Type B pancreatic cell (in vitro differentiated cells): ENCODE measurements around the gene GPX2. TPM values are rescaled to one million over a fixed set of nuclear protein-coding genes. Genes with fewer than 3 reads are reported as not detected.

ENCODE experiments used
- DNase-seq: peaks from one replicate; pipeline ENCODE4 v3.0.0; 2021; ENCODE audit warnings: mixed read lengths; ENCODE audit not compliant: unreplicated experiment; ENCODE audit errors: extremely low spot score
- H3K27ac Mint-ChIP-seq: 2 replicates; pipeline ENCODE4 v1.8.0; 2021; ENCODE audit warnings: mild to moderate bottlenecking, mixed read lengths
- H3K27me3 Mint-ChIP-seq: 2 replicates; pipeline ENCODE4 v1.8.0; 2021; ENCODE audit warnings: mixed read lengths
- H3K36me3 Mint-ChIP-seq: 2 replicates; pipeline ENCODE4 v1.8.0; 2021; ENCODE audit warnings: mixed read lengths
- H3K4me1 Mint-ChIP-seq: one replicate; pipeline ENCODE4 v1.8.0; 2021; ENCODE audit warnings: mixed read lengths; ENCODE audit not compliant: unreplicated experiment
- H3K4me3 Mint-ChIP-seq: 2 replicates; pipeline ENCODE4 v1.8.0; 2021; ENCODE audit warnings: mild to moderate bottlenecking, mixed read lengths
- H3K9me3 Mint-ChIP-seq: 2 replicates; pipeline ENCODE4 v1.8.0; 2021; ENCODE audit warnings: mixed read lengths
- total RNA-seq: library from RNA; stranded (reverse); gene quantifications from 2 replicates; pipeline ENCODE4 v1.2.1, GENCODE V29; 2021; ENCODE audit warnings: low replicate concordance
- TF ChIP-seq, protein P1 (sequence below): fragments of 200-600 bp; sonication (generic); conservative IDR thresholded peaks from 2 replicates; pipeline ENCODE4 v1.5.0; 2021; ENCODE audit warnings: antibody characterized with exemption, mild to moderate bottlenecking

Gene GPX2
- total RNA-seq, 1 donor from 2014 or later, result 39.2 TPM

DNA sequence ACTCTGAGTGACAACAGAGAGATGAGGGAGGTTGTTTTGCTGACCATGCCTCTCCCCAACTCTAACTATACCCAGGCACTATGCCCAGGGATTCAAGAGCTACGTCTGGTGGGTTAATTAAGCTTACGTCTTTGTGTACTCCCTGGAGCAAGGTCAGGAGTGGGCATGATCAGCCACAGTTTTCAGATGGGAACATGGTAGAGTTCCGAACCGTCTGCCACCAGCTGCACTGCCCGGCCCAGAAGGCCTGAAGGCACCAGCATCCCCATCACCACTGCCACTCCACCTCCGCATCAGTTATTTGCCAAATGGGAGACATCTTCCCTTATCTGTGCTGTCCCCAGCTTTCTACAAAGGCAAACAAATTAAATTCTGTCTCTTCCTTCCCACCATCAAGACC lies 11.1 kb upstream of the GPX2 start:
- Mint-ChIP-seq H3K36me3 (peaks cover 23% of the 10 kb centered on the region), H3K9me3 (no peaks in the 10 kb centered on the region), H3K27ac (no peak overlapping the region), H3K27me3 (no peaks in the 10 kb centered on the region), H3K4me1 (peaks cover 12% of the 10 kb centered on the region), H3K4me3 (no peak overlapping the region)
- DNase-seq, result no peak
- TF ChIP-seq, protein P1, sequence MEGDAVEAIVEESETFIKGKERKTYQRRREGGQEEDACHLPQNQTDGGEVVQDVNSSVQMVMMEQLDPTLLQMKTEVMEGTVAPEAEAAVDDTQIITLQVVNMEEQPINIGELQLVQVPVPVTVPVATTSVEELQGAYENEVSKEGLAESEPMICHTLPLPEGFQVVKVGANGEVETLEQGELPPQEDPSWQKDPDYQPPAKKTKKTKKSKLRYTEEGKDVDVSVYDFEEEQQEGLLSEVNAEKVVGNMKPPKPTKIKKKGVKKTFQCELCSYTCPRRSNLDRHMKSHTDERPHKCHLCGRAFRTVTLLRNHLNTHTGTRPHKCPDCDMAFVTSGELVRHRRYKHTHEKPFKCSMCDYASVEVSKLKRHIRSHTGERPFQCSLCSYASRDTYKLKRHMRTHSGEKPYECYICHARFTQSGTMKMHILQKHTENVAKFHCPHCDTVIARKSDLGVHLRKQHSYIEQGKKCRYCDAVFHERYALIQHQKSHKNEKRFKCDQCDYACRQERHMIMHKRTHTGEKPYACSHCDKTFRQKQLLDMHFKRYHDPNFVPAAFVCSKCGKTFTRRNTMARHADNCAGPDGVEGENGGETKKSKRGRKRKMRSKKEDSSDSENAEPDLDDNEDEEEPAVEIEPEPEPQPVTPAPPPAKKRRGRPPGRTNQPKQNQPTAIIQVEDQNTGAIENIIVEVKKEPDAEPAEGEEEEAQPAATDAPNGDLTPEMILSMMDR, result no peak

DNA sequence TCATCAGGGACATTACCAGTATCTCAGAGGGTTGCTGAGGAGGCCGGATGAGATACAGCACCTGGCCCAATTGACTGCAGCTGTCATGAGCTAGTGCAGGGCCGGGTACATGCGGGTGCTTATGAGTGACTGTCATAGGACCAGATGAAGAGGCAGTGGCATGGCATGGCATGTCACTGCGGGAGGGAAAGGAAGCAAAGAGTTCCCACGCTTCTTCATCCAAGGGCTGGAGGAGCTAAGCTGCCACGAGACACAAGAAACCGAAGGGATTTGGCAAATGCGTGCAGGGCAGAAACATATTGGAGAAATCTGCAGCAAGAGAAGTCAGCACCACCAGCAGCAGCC lies 10.7 kb upstream of the GPX2 start:
- H3K9me3 Mint-ChIP-seq, result no peaks in the 10 kb centered on the region
- TF ChIP-seq, protein P1, result no peak
- peak overlapping the region; percentile 45 for H3K27ac Mint-ChIP-seq
- peaks cover 19% of the 10 kb centered on the region for H3K36me3 Mint-ChIP-seq
- no peak for DNase-seq
- no peak overlapping the region for H3K4me3 Mint-ChIP-seq
- H3K27me3 Mint-ChIP-seq, result no peaks in the 10 kb centered on the region
- peaks cover 12% of the 10 kb centered on the region for H3K4me1 Mint-ChIP-seq

GRCh38 chr14:64952598-64953309 lies 10.2 kb upstream of the GPX2 start:
- Mint-ChIP-seq H3K27ac (peak overlapping the region; percentile 45), H3K9me3 (no peaks in the 10 kb centered on the region), H3K36me3 (peaks cover 17% of the 10 kb centered on the region), H3K4me1 (peaks cover 12% of the 10 kb centered on the region), H3K27me3 (no peaks in the 10 kb centered on the region), H3K4me3 (no peak overlapping the region)
- TF ChIP-seq, protein P1, result no peak
- DNase-seq, result no peak

DNA sequence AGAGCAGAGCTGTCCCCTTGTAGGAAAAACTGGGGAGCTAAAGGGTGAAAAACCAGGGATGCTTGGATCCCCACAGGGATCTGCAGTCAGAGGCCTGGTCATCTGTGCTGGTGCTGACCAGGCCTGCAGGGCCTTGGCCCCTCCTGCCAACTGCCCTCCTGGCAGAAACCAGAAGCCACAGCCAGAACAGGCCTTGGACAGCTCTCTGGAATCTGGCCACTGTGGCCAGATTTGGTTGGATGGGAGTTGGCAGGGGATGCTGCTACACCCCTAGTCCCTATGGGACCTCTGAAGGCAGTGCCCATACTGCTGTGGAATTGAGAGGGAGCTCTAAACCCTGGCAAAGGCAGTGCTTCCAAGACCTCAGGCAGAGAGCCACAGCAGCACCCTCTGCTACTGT lies 9.2 kb upstream of the GPX2 start:
- Mint-ChIP-seq H3K36me3 (peaks cover 17% of the 10 kb centered on the region), H3K4me3 (no peak overlapping the region), H3K9me3 (no peaks in the 10 kb centered on the region), H3K27me3 (no peaks in the 10 kb centered on the region), H3K4me1 (peaks cover 12% of the 10 kb centered on the region), H3K27ac (no peak overlapping the region)
- no peak for DNase-seq
- TF ChIP-seq, protein P1, result no peak

GRCh38 chr14:64951291-64951690 lies 8.7 kb upstream of the GPX2 start:
- no peak for DNase-seq
- Mint-ChIP-seq H3K4me3 (no peak overlapping the region), H3K36me3 (peaks cover 20% of the 10 kb centered on the region), H3K27me3 (no peaks in the 10 kb centered on the region), H3K4me1 (peaks cover 15% of the 10 kb centered on the region), H3K27ac (no peak overlapping the region), H3K9me3 (no peaks in the 10 kb centered on the region)
- TF ChIP-seq, protein P1, result no peak
